GM19452 (cell line): ENCODE results near the gene AGPAT2.

Experiments
- ATAC-seq: cut with Tn5 transposase; IDR thresholded peaks from one replicate; pipeline ENCODE4 v1.9.1; 2021; ENCODE audit not compliant: unreplicated experiment

Gene AGPAT2

GRCh38 chr9:136703276-136703860 is 16.1 kb upstream of the AGPAT2 start:
- no peak for ATAC-seq

GRCh38 chr9:136701668-136702053 is 14.4 kb upstream of the AGPAT2 start:
- no peak for ATAC-seq

GRCh38 chr9:136700959-136701667 is 13.9 kb upstream of the AGPAT2 start:
- ATAC-seq = no peak

GRCh38 chr9:136700304-136700703 is 13.0 kb upstream of the AGPAT2 start:
- ATAC-seq = no peak

- no peak for ATAC-seq
Measured at GRCh38 chr9:136698635-136699246, 11.5 kb upstream of the AGPAT2 start.

- no peak for ATAC-seq
Measured at GRCh38 chr9:136697821-136698526, 10.7 kb upstream of the AGPAT2 start.

- ATAC-seq = no peak
Measured at GRCh38 chr9:136697146-136697820, 10.0 kb upstream of the AGPAT2 start.

GRCh38 chr9:136696502-136696901 is 9.2 kb upstream of the AGPAT2 start:
- no peak for ATAC-seq

- no peak for ATAC-seq
Measured at GRCh38 chr9:136695955-136696354, 8.7 kb upstream of the AGPAT2 start.

GRCh38 chr9:136695435-136695895 is 8.2 kb upstream of the AGPAT2 start:
- ATAC-seq = no peak

- no peak for ATAC-seq
Measured at GRCh38 chr9:136694872-136695247, 7.6 kb upstream of the AGPAT2 start.

GRCh38 chr9:136694163-136694871 is 7.1 kb upstream of the AGPAT2 start:
- ATAC-seq = no peak

- no peak for ATAC-seq
Measured at GRCh38 chr9:136693490-136694162, 6.4 kb upstream of the AGPAT2 start.

GRCh38 chr9:136693135-136693489 is 5.9 kb upstream of the AGPAT2 start:
- no peak for ATAC-seq

GRCh38 chr9:136692185-136693134 is 5.2 kb upstream of the AGPAT2 start:
- ATAC-seq = no peak

GRCh38 chr9:136691316-136692184 is 4.3 kb upstream of the AGPAT2 start:
- no peak for ATAC-seq

- ATAC-seq = no peak
Measured at GRCh38 chr9:136690806-136691261, 3.6 kb upstream of the AGPAT2 start.
